Endothelial cell of umbilical vein (primary cell): ENCODE measurements around the gene STARD13. TPM values are rescaled to one million over a fixed set of nuclear protein-coding genes. Genes with fewer than 3 reads are reported as not detected.

ENCODE experiments used
- BruUV-seq: library from RNA; stranded (reverse); fragments of 400-500 nt; replicated peaks from 2 replicates; lab custom pipeline; 2021; lab: Mats Ljungman, UMichigan
- CTCF ChIA-PET: fragments of 300-600, 350-600 bp; sonication (Branson Sonifier 250); formaldehyde crosslinking; loops from one replicate; lab custom pipeline; 2021; ENCODE audit warnings: antibody characterized with exemption, inconsistent platforms; lab: Charles Lee
- POLR2A ChIA-PET: fragments of 300-600, 350-600 bp; sonication (Branson Sonifier 250); formaldehyde crosslinking; loops from one replicate; lab custom pipeline; 2021; ENCODE audit warnings: antibody characterized with exemption, inconsistent platforms; lab: Charles Lee
- DNase-seq: peaks from one replicate; pipeline ENCODE4 v3.0.0-alpha.2; 2011; ENCODE audit warnings: low read depth, low spot score
- FAIRE-seq: peaks from 2 replicates; lab custom pipeline; 2011; peaks lifted over from hg19 to GRCh38; lab: Jason Lieb, UNC
- H2AFZ ChIP-seq: 2 replicates; pipeline ENCODE4 v1.6.0; 2012; ENCODE audit warnings: low read depth, low read length, control low read depth, inconsistent platforms
- H3K27ac ChIP-seq: 2 replicates; pipeline ENCODE4 v1.5.1; 2011; ENCODE audit warnings: low read depth, mild to moderate bottlenecking, control low read depth, low read length, moderate library complexity; ENCODE audit not compliant: insufficient read depth
- H3K27me3 ChIP-seq, 2 experiments: 2 replicates each; pipeline versions ENCODE4 v1.6.0 to v1.6.1; 2011; ENCODE audit warnings: low read length in 2 of 2, mixed read lengths in 1 of 2; ENCODE audit not compliant: control insufficient read depth in 2 of 2, insufficient read depth in 2 of 2
- H3K36me3 ChIP-seq, 2 experiments: 2 replicates in 1 of 2; 3 replicates in 1 of 2; pipeline ENCODE4 v1.5.1; 2011; ENCODE audit warnings: low read length in 2 of 2, mild to moderate bottlenecking in 1 of 2, moderate library complexity in 1 of 2; ENCODE audit not compliant: control insufficient read depth in 2 of 2, insufficient read depth in 2 of 2; ENCODE audit errors: extremely low read depth in 1 of 2
- H3K4me1 ChIP-seq: 3 replicates; pipeline ENCODE4 v1.5.1; 2011; ENCODE audit warnings: mild to moderate bottlenecking, low read length; ENCODE audit not compliant: control insufficient read depth, insufficient read depth; ENCODE audit errors: extremely low read depth
- H3K4me2 ChIP-seq: 2 replicates; pipeline ENCODE4 v1.6.1; 2011; ENCODE audit warnings: low read length, control low read depth, mixed read lengths; ENCODE audit not compliant: insufficient read depth
- H3K4me3 ChIP-seq, 3 experiments: fragments of 200-600 bp in 1 of 3; sonication (generic), shearing (Covaris generic) in 1 of 3; replicated peaks in 1 of 3; 2 replicates each; pipeline ENCODE4 v1.5.1; 2011 to 2016; ENCODE audit warnings: control low read depth in 3 of 3, low read length in 3 of 3, mild to moderate bottlenecking in 2 of 3, inconsistent platforms in 1 of 3, low read depth in 1 of 3, moderate library complexity in 1 of 3; ENCODE audit not compliant: insufficient read depth in 1 of 3
- H3K79me2 ChIP-seq: 2 replicates; pipeline ENCODE4 v1.6.0; 2012; ENCODE audit warnings: low read length, inconsistent platforms; ENCODE audit not compliant: control insufficient read depth, insufficient read depth
- H3K9ac ChIP-seq: replicated peaks from 2 replicates; pipeline ENCODE3; 2011; ENCODE audit warnings: low read length, control low read depth; ENCODE audit not compliant: insufficient read depth; ENCODE audit errors: extremely low read depth
- H3K9me1 ChIP-seq: replicated peaks from 3 replicates; pipeline ENCODE4 v1.6.0; 2011; ENCODE audit warnings: mild to moderate bottlenecking, low read length; ENCODE audit not compliant: control insufficient read depth, insufficient read depth; ENCODE audit errors: extremely low read depth
- H3K9me3 ChIP-seq: replicated peaks from 2 replicates; pipeline ENCODE4 v1.5.1; 2012; ENCODE audit warnings: low read length, inconsistent platforms; ENCODE audit not compliant: control insufficient read depth, insufficient read depth
- H4K20me1 ChIP-seq: replicated peaks from 2 replicates; pipeline ENCODE3; 2011; ENCODE audit warnings: mild to moderate bottlenecking, low read length; ENCODE audit not compliant: control insufficient read depth, insufficient read depth; ENCODE audit errors: extremely low read depth
- GATA2 ChIP-seq: IDR thresholded peaks from 2 replicates; pipeline ENCODE4 v1.7.0; 2011; ENCODE audit warnings: low read depth, mild to moderate bottlenecking, moderate library complexity, mixed read lengths, low read length; ENCODE audit not compliant: insufficient read length, insufficient read depth
- MAX ChIP-seq: IDR thresholded peaks from 2 replicates; pipeline ENCODE4 v1.6.1; 2011; ENCODE audit not compliant: insufficient read depth, insufficient read length
- MYC ChIP-seq: IDR thresholded peaks from one replicate; pipeline ENCODE4 v1.6.1; 2011; ENCODE audit warnings: mild to moderate bottlenecking, low read depth, low read length
- dilution Hi-C: fragments of 300-500 bp; cut with MboI; formaldehyde crosslinking; loops from one replicate; pipeline ENCODE4 v1.15.0; 2019; ENCODE audit warnings: low sequenced_read_pairs; ENCODE audit not compliant: extremely low pct_ligation_motif_present
- intact Hi-C: fragments of 100-400 bp; cut with micrococcal nuclease; formaldehyde crosslinking; loops from one replicate; pipeline ENCODE4 v1.10.0; 2022
- polyA plus RNA-seq, 4 experiments: library from polyadenylated mRNA; depleted of rRNA in 3 of 4; stranded (reverse) in 3 of 4; unstranded in 1 of 4; fragments of >200 nt; gene quantifications; 2 replicates each; pipeline versions ENCODE4 v1.2.1 to v1.2.3, GENCODE V29; 2011 to 2012; ENCODE audit warnings: missing spikeins in 1 of 4
- total RNA-seq: library from RNA; stranded (reverse); gene quantifications from 2 replicates; pipeline ENCODE4 v1.2.3, GENCODE V29; 2021

The STARD13 gene
- total and polyA plus RNA-seq, 2 donors (not counting 3 experiments of a cell fraction or from before 2014, with no cell fraction given), result 11.0 to 47.7 TPM

DNA sequence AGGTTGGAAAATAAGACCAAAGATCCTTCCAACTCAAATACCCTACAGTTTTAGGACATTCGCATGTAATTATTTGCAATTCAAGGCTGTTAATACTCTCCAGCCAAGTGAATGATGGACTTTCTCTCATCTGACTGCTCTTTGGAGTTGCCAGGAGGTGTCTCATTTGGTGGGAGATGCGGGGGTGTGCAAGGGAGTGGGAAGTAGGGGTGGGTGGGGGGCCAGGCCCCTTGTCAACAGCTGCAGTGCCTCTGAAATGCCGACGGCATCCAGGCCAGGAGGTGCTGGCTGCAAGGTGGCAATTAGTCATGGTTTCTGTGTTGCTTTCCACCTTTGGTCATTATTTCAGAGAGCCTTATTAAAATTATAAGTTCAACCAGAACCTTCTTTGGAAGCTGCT lies 147.8 kb downstream of the STARD13 start:
- Histone ChIP-seq H3K4me2 (no peak overlapping the region), H2AFZ (no peak overlapping the region), H3K79me2 (peaks cover 1% of the 10 kb centered on the region), H3K9ac (no peak overlapping the region), H3K9me1 (no peaks in the 10 kb centered on the region), H3K4me1 (no peaks in the 10 kb centered on the region), H3K9me3 (no peaks in the 10 kb centered on the region), H4K20me1 (no peaks in the 10 kb centered on the region), H3K27ac (no peak overlapping the region), H3K36me3 (peaks cover 0 to 9% of the 10 kb centered on the region in 2 experiments), H3K4me3 (no peak overlapping the region), H3K27me3 (no peaks in the 10 kb centered on the region)
- no peak for TF ChIP-seq MAX
- TF ChIP-seq MYC, result no peak
- no peak for TF ChIP-seq GATA2
- BruUV-seq, result no TSS peak
- DNase-seq (no peak), FAIRE-seq (no peak)
- intact Hi-C loops, result no loop called here
- POLR2A ChIA-PET, result no interaction called here
- dilution Hi-C loops, result no loop called here
- CTCF ChIA-PET, result interaction anchor here (0.8 to 2.1 kb wide), 3 partner anchors 9 to 405 kb away, joined by 3 to 9 read pairs (median 4); no protein-coding TSS in a partner anchor

- POLR2A ChIA-PET, result no interaction called here
- BruUV-seq, result no TSS peak
- DNase-seq (no peak), FAIRE-seq (no peak)
- intact Hi-C loops (no loop called here), dilution Hi-C loops (no loop called here)
- Histone ChIP-seq H2AFZ (no peak overlapping the region), H3K4me1 (no peaks in the 10 kb centered on the region), H3K4me3 (no peak overlapping the region), H3K36me3 (peaks cover 2 to 7% of the 10 kb centered on the region in 2 experiments), H3K9me1 (no peaks in the 10 kb centered on the region), H4K20me1 (no peaks in the 10 kb centered on the region), H3K27ac (no peak overlapping the region), H3K79me2 (peaks cover 3% of the 10 kb centered on the region), H3K27me3 (no peaks in the 10 kb centered on the region), H3K9me3 (no peaks in the 10 kb centered on the region), H3K4me2 (no peak overlapping the region), H3K9ac (no peak overlapping the region)
- TF ChIP-seq GATA2, result no peak
- CTCF ChIA-PET, result interaction anchor here (1.5 kb wide), 1 partner anchor 11 kb away, joined by 8 read pairs; no protein-coding TSS in a partner anchor
Measured at GRCh38 chr13:33135097-33135496, 150.5 kb downstream of the STARD13 start.
